ENCODE data around the gene ITGBL1.

The ITGBL1 gene

DNA sequence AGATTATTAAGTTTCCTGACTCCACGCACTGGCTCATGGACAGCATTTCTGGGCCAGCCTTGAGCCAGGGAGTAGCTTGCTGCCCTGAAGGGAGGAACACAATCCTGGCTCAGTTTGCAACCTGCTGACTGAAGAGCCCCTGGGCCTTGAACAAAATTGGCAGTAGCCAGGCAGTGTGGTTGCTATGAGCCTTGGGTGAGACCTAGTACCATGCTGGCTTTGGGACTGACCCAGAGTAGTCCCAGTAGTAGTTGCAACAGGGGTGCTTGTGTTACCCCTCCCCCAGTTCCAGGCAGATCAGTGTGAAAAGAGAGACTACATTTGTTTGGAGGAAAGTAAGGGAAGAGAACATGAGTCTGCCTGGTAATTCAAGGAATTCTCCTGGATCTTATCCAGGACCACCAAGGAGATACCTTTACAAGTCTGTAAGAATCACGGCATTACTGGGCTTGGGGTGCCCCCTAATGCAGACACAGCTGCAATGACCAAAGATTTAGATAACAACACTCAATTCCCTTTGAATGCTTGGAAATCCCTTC is 22.0 kb downstream of the ITGBL1 start:
- Mint-ChIP-seq H3K27ac (no peak overlapping the region), H3K36me3 (ENCODE audit: low read depth) (no peaks in the 10 kb centered on the region), H3K27me3 (ENCODE audit: low read depth) (no peaks in the 10 kb centered on the region), H3K4me1 (ENCODE audit: low read depth) (no peaks in the 10 kb centered on the region), H3K4me3 (no peak overlapping the region), H3K9me3 (no peaks in the 10 kb centered on the region)
- DNase-seq (ENCODE audit: low spot score) = no peak

DNA sequence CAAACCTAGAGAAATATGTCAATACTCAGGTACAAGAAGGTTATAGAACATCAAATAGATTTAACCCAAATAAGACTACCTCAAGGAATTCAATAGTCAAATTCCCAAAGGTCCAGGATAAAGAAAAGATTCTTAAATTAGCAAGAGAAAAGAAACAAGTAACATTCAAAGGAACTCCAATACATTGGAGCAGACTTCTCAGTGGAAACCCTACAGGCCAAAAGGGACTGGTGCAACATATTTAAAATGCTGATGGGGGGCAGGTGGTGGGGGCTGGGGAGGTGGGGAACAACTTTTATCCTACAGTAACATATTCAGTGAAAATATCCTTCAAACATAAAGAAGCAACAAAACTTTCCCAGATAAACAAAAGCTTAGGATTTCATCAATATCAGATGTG is 23.1 kb downstream of the ITGBL1 start:
- Mint-ChIP-seq H3K9me3 (no peaks in the 10 kb centered on the region), H3K36me3 (ENCODE audit: low read depth) (no peaks in the 10 kb centered on the region), H3K27ac (no peak overlapping the region), H3K4me3 (no peak overlapping the region), H3K4me1 (ENCODE audit: low read depth) (no peaks in the 10 kb centered on the region), H3K27me3 (ENCODE audit: low read depth) (no peaks in the 10 kb centered on the region)
- DNase-seq (ENCODE audit: low spot score) = no peak

DNA sequence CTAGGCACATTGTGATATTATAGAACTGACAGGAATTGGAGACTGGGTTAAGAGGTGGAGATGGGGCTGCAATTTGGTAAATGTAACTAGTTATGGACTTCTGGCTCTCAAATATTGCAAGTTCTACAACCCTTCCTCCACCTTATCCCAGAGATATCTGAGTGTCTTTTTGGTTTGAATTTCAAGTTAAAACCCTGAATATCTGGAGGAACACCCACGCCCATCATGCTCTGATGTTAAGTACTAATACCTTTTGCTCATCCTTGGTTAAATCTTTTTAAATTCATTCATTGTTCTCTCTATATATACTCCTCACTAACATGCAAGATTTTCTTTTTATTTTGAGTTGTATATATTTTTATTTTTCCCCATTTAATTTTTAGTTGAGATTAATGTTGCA is 28.9 kb downstream of the ITGBL1 start:
- Mint-ChIP-seq H3K27ac (no peak overlapping the region), H3K9me3 (no peaks in the 10 kb centered on the region), H3K27me3 (ENCODE audit: low read depth) (no peaks in the 10 kb centered on the region), H3K4me1 (ENCODE audit: low read depth) (no peaks in the 10 kb centered on the region), H3K36me3 (ENCODE audit: low read depth) (no peaks in the 10 kb centered on the region), H3K4me3 (no peak overlapping the region)
- no peak for DNase-seq (ENCODE audit: low spot score)

DNA sequence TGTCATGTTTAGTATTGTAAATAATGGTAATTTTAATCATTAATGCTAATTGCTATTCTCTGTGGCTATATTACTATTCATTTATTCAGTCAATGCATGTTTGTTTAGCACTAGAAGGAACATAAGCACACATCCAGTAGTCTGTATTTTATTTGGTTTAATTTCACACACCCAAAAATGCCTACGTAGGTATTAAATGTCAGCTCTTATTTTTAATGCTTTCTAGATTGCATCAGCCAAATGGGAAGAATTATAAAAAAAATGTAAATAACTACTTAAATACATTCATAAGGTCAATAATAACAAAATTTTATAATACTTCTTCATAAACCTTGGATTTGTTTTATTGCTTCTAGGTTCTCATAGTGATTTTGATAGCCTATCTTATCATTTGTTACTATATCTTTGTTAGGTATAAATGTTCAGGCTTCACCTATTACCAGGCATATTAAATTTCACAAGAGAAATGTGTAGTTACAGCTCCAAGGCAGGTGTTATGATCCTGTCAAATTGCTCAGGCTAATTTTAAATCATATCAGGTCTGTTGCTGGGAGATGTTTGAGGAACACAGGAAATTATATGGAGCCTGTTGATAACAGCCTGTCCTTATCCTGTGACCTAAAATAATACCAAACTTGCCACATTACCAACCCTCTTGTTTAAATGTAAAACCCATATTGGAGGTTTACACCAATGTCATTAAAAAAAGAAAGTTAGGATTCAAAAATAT is 34.4 kb downstream of the ITGBL1 start:
- Mint-ChIP-seq H3K27ac (no peak overlapping the region), H3K9me3 (no peaks in the 10 kb centered on the region), H3K27me3 (ENCODE audit: low read depth) (no peaks in the 10 kb centered on the region), H3K4me3 (no peak overlapping the region), H3K4me1 (ENCODE audit: low read depth) (no peaks in the 10 kb centered on the region), H3K36me3 (ENCODE audit: low read depth) (no peaks in the 10 kb centered on the region)
- DNase-seq (ENCODE audit: low spot score) = no peak

DNA sequence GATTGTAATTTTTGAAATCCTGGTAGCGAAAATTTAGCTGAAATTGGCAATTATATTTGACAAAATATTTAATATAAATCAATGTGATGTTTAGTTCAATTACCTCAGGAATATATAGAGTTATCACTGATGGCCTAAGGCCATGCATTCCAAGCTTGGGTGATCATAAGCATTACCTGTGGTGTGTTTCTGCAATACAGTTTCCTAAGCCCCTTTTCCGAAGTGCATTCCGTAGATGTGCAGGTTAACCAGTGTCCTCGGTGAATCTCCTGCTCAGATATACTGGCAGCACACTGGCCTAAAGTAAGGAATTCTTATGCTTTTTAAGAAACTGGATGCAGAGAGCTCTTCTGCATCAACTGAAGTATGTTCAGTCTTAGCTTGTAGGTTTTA is 35.0 kb downstream of the ITGBL1 start:
- H3K4me1 Mint-ChIP-seq (ENCODE audit: low read depth) = no peaks in the 10 kb centered on the region

DNA sequence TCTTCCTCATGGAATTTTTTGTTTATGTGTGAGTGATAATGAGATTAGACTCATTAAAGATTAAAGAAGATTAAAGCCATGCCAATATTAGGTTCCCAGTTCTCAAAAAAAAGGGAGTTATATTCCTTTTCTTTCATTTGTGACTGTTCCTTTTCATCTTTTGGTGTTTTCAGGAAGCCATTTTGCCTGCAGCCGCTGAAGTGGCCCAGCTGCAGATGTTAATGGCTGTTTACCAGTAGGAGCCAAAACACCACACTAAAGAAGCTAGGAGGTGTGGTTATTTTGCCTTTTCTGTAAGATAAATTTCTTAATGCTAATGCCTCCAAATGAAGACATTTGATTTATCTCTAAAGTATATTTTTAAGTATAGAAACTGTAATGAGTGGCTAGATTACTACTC is 36.3 kb downstream of the ITGBL1 start:
- no peaks in the 10 kb centered on the region for H3K4me1 Mint-ChIP-seq (ENCODE audit: low read depth)
- H3K4me3 Mint-ChIP-seq = no peak overlapping the region
- H3K27ac Mint-ChIP-seq = no peak overlapping the region
- no peaks in the 10 kb centered on the region for H3K27me3 Mint-ChIP-seq (ENCODE audit: low read depth)
- H3K9me3 Mint-ChIP-seq = no peaks in the 10 kb centered on the region
- DNase-seq (ENCODE audit: low spot score) = no peak
- no peaks in the 10 kb centered on the region for H3K36me3 Mint-ChIP-seq (ENCODE audit: low read depth)

More for the DNA sequence above, 35.0 kb downstream of the ITGBL1 start:
- no peak for DNase-seq (ENCODE audit: low spot score)
- Mint-ChIP-seq H3K36me3 (ENCODE audit: low read depth) (no peaks in the 10 kb centered on the region), H3K27me3 (ENCODE audit: low read depth) (no peaks in the 10 kb centered on the region), H3K9me3 (no peaks in the 10 kb centered on the region), H3K4me3 (no peak overlapping the region), H3K27ac (no peak overlapping the region)

DNA sequence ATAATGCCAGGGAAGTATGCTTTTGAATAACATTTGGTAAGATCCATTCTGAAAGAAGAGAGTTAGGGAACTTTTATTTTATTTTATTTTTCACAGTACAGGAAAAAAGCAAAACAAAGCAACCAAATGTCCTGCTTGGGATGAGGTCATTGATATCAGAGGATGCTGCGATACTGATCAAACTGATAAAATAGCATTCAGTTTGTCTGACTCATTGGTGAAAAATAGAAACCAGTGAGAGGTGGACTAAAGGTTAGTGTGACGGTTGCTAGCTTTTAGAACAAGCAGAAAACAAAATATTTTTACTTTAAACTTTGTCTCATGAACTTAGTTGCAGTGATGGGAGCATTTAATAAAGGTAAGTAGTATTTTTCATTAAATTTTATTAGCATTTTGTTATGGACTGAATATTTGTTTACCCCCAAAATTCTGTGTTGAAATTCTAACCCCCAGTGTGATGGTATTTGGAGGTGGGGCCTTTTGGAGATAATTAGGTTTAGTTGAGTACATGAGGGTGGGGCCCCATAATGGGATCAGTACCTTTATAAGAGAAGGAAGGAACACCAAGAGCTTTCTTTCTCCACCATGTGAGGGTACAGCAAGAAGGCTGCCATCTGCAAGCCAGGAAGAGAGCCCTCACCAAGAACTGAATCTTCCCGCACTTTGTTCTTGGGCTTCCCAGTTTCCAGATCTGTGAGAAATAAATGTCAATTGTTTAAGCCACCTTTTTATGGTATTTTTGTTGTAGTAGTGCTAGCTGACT is 37.3 kb downstream of the ITGBL1 start:
- Mint-ChIP-seq H3K4me1 (ENCODE audit: low read depth) (no peaks in the 10 kb centered on the region), H3K36me3 (ENCODE audit: low read depth) (no peaks in the 10 kb centered on the region), H3K9me3 (no peaks in the 10 kb centered on the region), H3K27ac (no peak overlapping the region), H3K27me3 (ENCODE audit: low read depth) (no peaks in the 10 kb centered on the region), H3K4me3 (no peak overlapping the region)
- DNase-seq (ENCODE audit: low spot score) = no peak

DNA sequence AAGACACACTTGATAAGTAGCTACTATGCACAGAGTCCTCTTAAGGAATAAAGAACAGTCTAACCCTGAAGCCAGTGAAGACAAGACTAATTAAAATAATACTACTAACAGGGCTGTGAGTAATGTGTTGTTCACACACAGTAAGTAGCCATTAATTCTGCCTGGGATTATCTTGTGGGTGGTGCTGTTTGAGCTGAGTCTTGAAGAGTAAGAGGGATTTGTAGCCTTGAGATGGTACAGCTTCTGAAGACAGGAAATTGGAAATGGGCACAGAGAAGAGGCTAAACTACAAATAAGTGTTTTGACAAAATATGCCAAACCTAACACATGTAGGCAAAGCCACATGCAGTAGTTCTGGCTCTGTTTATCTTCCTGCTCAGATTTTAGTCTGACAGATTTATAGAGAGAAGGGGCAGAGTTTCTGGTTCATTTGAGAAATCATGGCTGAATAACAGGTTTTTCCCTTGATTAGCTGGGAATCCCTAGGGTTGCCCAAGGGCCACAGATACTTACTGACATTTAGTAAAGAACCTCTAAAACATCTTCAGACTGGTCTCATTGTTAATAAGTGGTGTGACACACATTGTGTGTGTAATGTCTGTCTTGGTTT is 38.0 kb downstream of the ITGBL1 start:
- H3K27me3 Mint-ChIP-seq (ENCODE audit: low read depth) = no peaks in the 10 kb centered on the region
- H3K4me1 Mint-ChIP-seq (ENCODE audit: low read depth) = no peaks in the 10 kb centered on the region
- H3K27ac Mint-ChIP-seq = no peak overlapping the region
- no peaks in the 10 kb centered on the region for H3K36me3 Mint-ChIP-seq (ENCODE audit: low read depth)
- no peaks in the 10 kb centered on the region for H3K9me3 Mint-ChIP-seq
- no peak overlapping the region for H3K4me3 Mint-ChIP-seq
- DNase-seq (ENCODE audit: low spot score) = no peak

DNA sequence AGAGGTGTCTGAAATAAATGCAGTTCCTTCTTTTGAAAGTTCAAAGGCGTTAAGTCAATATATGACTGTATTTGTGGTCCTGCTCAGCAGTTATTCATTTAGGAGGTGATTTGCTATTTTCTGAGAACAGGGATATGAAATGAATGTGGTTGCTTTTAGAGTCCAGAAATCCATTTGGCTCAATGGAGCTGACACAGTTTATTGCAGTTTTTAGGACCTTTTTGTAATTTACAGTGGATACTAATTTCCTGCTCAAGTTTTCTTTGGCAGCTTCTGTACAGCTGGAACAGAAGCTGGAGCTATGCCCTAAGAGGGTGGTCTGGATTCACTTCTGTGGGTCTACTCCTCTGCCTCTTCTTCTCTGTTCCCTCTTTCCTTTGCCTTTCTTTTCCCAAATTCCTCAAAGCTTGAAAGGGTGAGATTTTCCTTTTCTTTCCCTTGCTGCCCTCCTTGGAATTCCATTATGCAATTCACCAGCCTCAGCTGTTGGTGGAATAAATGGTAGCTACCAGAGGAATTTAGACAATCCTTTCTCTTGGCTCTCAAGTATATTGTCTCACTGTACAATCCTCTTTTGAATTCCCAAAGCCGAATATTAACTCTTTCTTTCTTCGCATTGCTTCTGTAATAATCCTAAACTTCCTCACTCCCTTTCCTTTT is 39.9 kb downstream of the ITGBL1 start:
- no peak overlapping the region for H3K27ac Mint-ChIP-seq
- no peaks in the 10 kb centered on the region for H3K4me1 Mint-ChIP-seq (ENCODE audit: low read depth)
- no peaks in the 10 kb centered on the region for H3K36me3 Mint-ChIP-seq (ENCODE audit: low read depth)
- DNase-seq (ENCODE audit: low spot score) = no peak
- H3K9me3 Mint-ChIP-seq = no peaks in the 10 kb centered on the region
- no peak overlapping the region for H3K4me3 Mint-ChIP-seq
- H3K27me3 Mint-ChIP-seq (ENCODE audit: low read depth) = no peaks in the 10 kb centered on the region

DNA sequence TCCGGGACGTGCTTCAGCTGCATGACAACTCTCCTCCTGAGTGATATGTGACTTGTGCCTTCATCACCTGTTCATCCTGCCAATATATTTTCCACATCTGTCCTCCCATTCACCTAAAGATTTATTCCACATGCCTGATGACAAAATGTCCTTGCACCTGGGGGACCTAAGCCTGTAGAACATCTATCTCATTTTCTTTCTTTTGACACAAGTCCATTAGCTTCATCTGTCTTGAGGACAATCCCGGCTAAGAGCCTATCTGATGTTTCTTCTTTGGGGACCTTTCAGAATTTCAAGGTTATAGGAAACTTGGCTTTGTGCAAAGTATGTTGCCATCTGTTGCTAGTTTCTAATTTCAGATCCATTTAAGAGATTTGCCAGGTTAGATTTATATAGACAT is 41.1 kb downstream of the ITGBL1 start:
- Mint-ChIP-seq H3K36me3 (ENCODE audit: low read depth) (no peaks in the 10 kb centered on the region), H3K9me3 (no peaks in the 10 kb centered on the region), H3K27ac (no peak overlapping the region), H3K4me1 (ENCODE audit: low read depth) (no peaks in the 10 kb centered on the region), H3K27me3 (ENCODE audit: low read depth) (no peaks in the 10 kb centered on the region), H3K4me3 (no peak overlapping the region)
- DNase-seq (ENCODE audit: low spot score) = no peak

DNA sequence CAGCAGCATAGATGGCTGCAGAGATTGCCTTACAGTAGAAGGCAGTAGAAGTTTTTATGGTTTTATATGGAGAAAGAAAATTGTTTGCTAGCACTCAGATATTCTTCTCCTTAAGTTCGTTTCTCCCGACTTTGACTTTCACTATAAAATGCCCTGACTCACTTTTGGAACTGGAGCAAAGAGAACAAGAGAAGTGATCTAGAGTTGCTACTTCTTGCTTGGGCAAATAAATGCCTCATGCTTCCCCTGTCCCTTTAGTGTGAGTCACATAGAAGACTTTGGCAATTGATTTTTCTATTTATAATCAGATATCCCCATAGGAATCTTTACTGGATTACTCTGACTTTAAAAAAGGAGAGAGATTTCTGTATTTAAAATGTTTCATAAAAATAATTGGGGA is 46.9 kb downstream of the ITGBL1 start:
- Mint-ChIP-seq H3K4me1 (ENCODE audit: low read depth) (no peaks in the 10 kb centered on the region), H3K36me3 (ENCODE audit: low read depth) (no peaks in the 10 kb centered on the region), H3K4me3 (no peak overlapping the region), H3K27me3 (ENCODE audit: low read depth) (no peaks in the 10 kb centered on the region), H3K9me3 (no peaks in the 10 kb centered on the region), H3K27ac (no peak overlapping the region)
- no peak for DNase-seq (ENCODE audit: low spot score)

DNA sequence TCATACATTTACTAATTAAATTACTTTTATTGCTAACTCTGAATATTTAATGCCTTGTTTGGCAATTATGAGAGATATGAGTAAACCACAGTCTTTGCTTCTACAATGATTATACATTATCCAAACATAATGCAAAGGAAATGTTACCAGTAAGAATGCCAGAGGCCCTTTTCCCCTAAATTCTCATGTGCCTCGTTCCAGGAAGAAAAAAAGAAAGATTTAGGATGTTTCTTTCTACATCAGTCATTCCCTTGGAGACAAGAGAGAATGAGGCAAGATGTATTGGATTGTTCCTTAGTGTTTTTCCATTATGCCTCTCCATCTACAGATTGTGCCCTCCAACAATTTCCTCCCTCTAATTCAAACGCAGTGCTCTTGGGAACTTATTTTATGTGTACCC is 50.1 kb downstream of the ITGBL1 start:
- Mint-ChIP-seq H3K9me3 (no peaks in the 10 kb centered on the region), H3K4me3 (no peak overlapping the region), H3K4me1 (ENCODE audit: low read depth) (no peaks in the 10 kb centered on the region), H3K36me3 (ENCODE audit: low read depth) (no peaks in the 10 kb centered on the region), H3K27me3 (ENCODE audit: low read depth) (peaks cover 3% of the 10 kb centered on the region), H3K27ac (no peak overlapping the region)
- no peak for DNase-seq (ENCODE audit: low spot score)

DNA sequence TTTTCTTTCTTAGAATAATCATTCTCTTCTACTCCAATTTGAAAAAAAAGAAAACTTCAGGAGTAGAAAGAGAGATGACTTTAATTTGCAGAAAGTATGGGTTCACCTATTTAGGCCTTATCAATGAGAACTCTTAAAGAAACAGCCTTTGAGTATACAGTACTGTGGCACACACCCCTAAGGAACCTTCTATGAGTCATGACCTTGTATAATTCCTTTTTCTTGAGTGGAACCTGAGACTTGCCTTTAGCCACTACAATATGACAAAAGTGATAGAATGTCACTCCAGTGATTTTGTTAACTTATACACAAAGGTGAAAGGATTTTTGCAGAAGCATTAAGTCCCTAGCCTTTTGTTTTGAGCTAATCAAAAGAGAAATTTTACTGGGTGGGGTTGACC is 58.7 kb downstream of the ITGBL1 start:
- Mint-ChIP-seq H3K27me3 (ENCODE audit: low read depth) (peaks cover 10% of the 10 kb centered on the region), H3K4me3 (no peak overlapping the region), H3K36me3 (ENCODE audit: low read depth) (no peaks in the 10 kb centered on the region), H3K27ac (no peak overlapping the region), H3K4me1 (ENCODE audit: low read depth) (peaks cover 3% of the 10 kb centered on the region), H3K9me3 (no peaks in the 10 kb centered on the region)
- DNase-seq (ENCODE audit: low spot score) = no peak

DNA sequence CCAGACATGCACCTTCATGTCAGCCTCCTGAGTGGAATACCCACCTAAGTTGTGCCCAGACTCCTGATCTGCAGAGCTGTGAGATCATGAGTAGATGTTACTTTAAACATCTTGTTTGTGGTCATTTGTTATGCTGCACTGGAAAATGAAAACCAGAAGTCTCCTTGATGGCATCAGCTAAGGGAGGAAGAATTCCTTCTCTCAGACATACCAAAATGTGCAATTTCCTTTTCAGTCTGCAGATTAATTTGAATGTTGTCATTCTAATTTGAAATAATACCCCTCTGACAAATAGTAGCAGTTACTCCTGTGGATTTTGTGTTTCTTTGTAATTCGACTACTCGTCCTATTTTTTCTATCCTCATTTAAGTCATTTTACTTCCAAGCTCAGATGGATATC is 59.3 kb downstream of the ITGBL1 start:
- Mint-ChIP-seq H3K4me3 (no peak overlapping the region), H3K9me3 (no peaks in the 10 kb centered on the region), H3K27me3 (ENCODE audit: low read depth) (peaks cover 10% of the 10 kb centered on the region), H3K4me1 (ENCODE audit: low read depth) (peaks cover 3% of the 10 kb centered on the region), H3K27ac (no peak overlapping the region), H3K36me3 (ENCODE audit: low read depth) (no peaks in the 10 kb centered on the region)
- no peak for DNase-seq (ENCODE audit: low spot score)
